Stomach (tissue), 19 donors: Measurements from ENCODE around the gene OR6C76. TPM values are rescaled to one million over a fixed set of nuclear protein-coding genes. Genes with fewer than 3 reads are reported as not detected.

ENCODE experiments used
- DNase-seq, 2 donors: peaks; one replicate each; pipeline versions ENCODE4 v3.0.0 to v3.0.0-alpha.2; 2013 to 2019
- H3K27ac ChIP-seq, 5 donors: fragments of 200-600 bp in 4 of 5; sonication (generic) in 4 of 5; one replicate each; pipeline ENCODE4 v1.5.1; 2013 to 2019; ENCODE audit warnings: mild to moderate bottlenecking in 1 of 5, moderate library complexity in 1 of 5
- H3K27me3 ChIP-seq, 3 donors: fragments of 200-600 bp; sonication (generic); one replicate each; pipeline ENCODE4 v1.5.1; 2017 to 2019; ENCODE audit warnings: mixed run types in 1 of 3
- H3K36me3 ChIP-seq, 4 donors: fragments of 200-600 bp; sonication (generic); 1 replicate in 3 of 4; 2 replicates in 1 of 4; pipeline ENCODE4 v1.5.1; 2016 to 2019
- H3K4me1 ChIP-seq, 4 donors: fragments of 200-600 bp; sonication (generic); one replicate each; pipeline ENCODE4 v1.5.1; 2016 to 2019
- H3K4me3 ChIP-seq, 4 donors: fragments of 200-600 bp; sonication (generic) in 3 of 4; one replicate each; pipeline ENCODE4 v1.5.1; 2016 to 2019; ENCODE audit warnings: mild to moderate bottlenecking in 1 of 4
- H3K9me3 ChIP-seq, 4 donors: fragments of 200-600 bp; sonication (generic); one replicate each; pipeline ENCODE4 v1.5.1; 2016 to 2019
- CTCF ChIP-seq, 7 experiments: fragments of 450-650 bp in 4 of 7; fragments of 200-600 bp in 3 of 7; sonication (generic) in 3 of 7; IDR thresholded peaks; one replicate each; pipeline ENCODE4 v1.5.1; 2016 to 2019; ENCODE audit warnings: antibody characterized with exemption in 7 of 7, control low read depth in 2 of 7, mild to moderate bottlenecking in 1 of 7
- EP300 ChIP-seq: sonication (generic); formaldehyde crosslinking; IDR thresholded peaks from one replicate; pipeline ENCODE4 v1.6.1; 2017; ENCODE audit warnings: antibody characterized with exemption
- POLR2A ChIP-seq, 4 donors: fragments of 450-650 bp; IDR thresholded peaks; one replicate each; pipeline ENCODE4 v1.6.1; 2016; ENCODE audit warnings: antibody characterized with exemption in 4 of 4, control low read depth in 2 of 4, mild to moderate bottlenecking in 1 of 4, moderate library complexity in 1 of 4
- POLR2AphosphoS5 ChIP-seq, 3 donors: sonication (generic); formaldehyde crosslinking; IDR thresholded peaks; one replicate each; pipeline ENCODE4 v1.6.1; 2016; ENCODE audit warnings: antibody characterized with exemption in 3 of 3
- WGBS, 5 donors: extraction: QIAGEN DNeasy Blood & Tissue Kit in 3 of 5; methylation state at CpG; one replicate each; pipeline versions ENCODE4 v1.1.5 to v1.1.7; 2013 to 2018; 5-methylcytosine and 5-hydroxymethylcytosine counted together
- intact Hi-C: fragments of 100-400 bp; cut with DNase I; formaldehyde crosslinking; loops from one replicate; pipeline ENCODE4 v1.15.1; 2023; ENCODE audit warnings: low total_unique reads
- long read RNA-seq, 10 donors: transcript quantifications; one replicate each; lab custom pipeline, GENCODE V29; 2026
- polyA plus RNA-seq, 3 donors: library from polyadenylated mRNA; stranded (reverse); fragments of 200-250 nt; gene quantifications; one replicate each; pipeline ENCODE4 v1.2.3, GENCODE V29; 2013
- total RNA-seq, 5 donors: library from RNA; depleted of rRNA; stranded (reverse); fragments of >200 nt; gene quantifications; one replicate each; pipeline versions ENCODE4 v1.1.0 to v1.2.3, GENCODE V29; 2014 to 2016
- donor health status: healthy with polysubstance abuse.
- donor health status: Bipolar disorder and iron deficiency.
- donor health status: healthy.

Gene OR6C76
- total RNA-seq (not detected), polyA plus RNA-seq (not detected)
- long read RNA-seq, donor 1, result 0 reads
- long read RNA-seq, donor 2, result 0 reads
- long read RNA-seq, donor 3, result 0 reads
- long read RNA-seq, donor 4, result 0 reads
- long read RNA-seq, donor 5, result 0 reads
- long read RNA-seq, donor 6, result 0 reads
- long read RNA-seq, donor 7, result 0 reads
- long read RNA-seq, donor 8, result 0 reads
- long read RNA-seq, donor 9, result 0 reads
- long read RNA-seq, donor 10, result 0 reads

DNA sequence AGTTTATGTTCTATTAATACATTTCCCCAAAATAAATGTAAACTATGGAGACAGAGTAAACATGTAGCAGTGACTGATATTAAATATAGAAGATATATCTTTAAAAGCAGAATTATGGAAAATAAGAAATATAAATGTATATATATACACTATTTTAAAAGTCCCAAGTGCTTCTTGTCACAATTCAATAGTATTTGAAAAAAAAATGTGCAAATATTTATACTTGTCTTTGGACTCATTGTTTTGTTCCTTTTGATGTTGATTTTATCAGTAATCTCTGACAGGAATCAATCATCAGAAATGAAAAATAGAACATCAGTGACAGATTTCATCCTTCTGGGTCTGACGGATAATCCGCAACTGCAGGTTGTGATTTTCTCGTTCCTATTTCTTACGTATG is at the start of gene OR6C76:
Gene OR6C76, plus strand, starts transcription at position 301 of the 400 bp plus-strand sequence. Its CDS starts 0 bp downstream, at position 301.
- TF ChIP-seq CTCF (IDR thresholded peaks at IDR 0.05) (no peak), EP300 (no peak), POLR2AphosphoS5 (IDR thresholded peaks at IDR 0.05) (no peak)
- intact Hi-C loops, result no loop called here
- Histone ChIP-seq H3K27me3 (no peaks in the 10 kb centered on the region), H3K4me3 (no peak within 1 kb of the TSS), H3K27ac (no peak within 1 kb of the TSS), H3K9me3 (no peaks in the 10 kb centered on the region), H3K4me1 (no peaks in the 10 kb centered on the region), H3K36me3 (no peaks in the 10 kb centered on the region)
- 65 to 80% (median 71%) methylated on average over 4 of the region's 4 CpGs for WGBS, 5 donors
- DNase-seq, result no peak

DNA sequence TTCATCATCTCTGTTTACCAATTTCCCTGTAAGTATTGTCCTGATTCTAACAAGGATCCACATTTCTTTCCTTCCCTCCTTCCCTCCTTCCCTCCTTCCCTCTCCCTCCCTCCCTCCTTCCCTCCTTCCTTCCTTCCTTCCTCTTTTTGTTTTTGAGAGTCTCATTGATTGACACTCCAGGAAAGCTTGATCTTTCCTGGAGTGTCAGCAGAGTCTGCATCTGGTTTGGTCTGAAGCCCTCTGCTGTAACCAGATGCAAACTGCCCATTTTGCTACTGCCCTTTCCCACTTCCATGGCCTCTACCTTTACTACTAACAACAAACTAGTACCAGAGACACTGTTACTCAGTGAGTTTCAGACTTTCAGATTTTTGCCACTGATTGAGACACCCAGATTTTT is 40.2 kb upstream of the OR6C76 start:
- no peak for DNase-seq
- intact Hi-C loops, result no loop called here
- H3K4me1 ChIP-seq, result peaks cover 0 to 5% (median 0%) of the 10 kb centered on the region in 4 donors
- H3K27ac ChIP-seq, result no peak overlapping the region
- no peak overlapping the region for H3K4me3 ChIP-seq
- H3K36me3 ChIP-seq, result no peaks in the 10 kb centered on the region
- TF ChIP-seq CTCF (IDR thresholded peaks at IDR 0.05), result no peak
- TF ChIP-seq POLR2AphosphoS5 (IDR thresholded peaks at IDR 0.05), result no peak
- no peak for TF ChIP-seq EP300
- no peak for TF ChIP-seq POLR2A (IDR thresholded peaks at IDR 0.05)
- no peaks in the 10 kb centered on the region for H3K27me3 ChIP-seq
- no peaks in the 10 kb centered on the region for H3K9me3 ChIP-seq

DNA sequence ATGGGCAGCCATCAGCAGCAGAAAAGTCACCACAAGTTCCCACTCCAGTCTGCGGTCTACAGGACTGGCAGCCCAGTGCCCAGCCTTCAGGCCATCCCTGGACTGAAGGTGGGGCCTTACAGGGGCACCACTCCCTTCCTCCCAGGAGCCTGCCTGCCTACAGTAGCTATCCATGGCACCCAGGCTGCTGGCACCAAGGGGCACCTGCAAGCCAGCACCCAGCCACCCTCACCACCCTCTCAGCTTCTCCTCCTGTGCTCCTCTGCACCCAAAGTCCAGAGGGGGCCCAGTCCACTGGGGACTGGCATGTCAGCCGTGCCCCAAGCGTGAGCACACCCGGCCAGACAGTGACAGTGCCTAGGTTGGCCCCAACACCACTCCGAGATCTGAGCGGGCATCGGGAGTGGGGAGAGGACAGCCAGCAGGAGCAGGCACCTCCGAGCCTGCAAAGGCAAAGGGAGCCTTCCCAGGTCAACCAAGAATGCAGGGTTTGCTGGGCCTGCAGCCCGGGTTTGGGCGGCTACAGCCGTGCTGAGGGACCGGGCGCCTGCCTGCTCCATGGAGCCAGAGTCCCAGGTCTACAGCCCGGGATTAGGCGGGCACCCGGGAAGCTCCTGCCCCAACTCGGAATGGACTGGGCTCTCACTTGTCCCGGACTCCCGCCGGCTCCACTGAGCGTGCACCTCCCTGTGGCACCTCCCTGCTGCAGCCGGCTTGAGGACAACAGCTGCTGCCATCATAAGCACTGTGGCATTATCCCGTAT is 33.8 kb upstream of the OR6C76 start:
- Histone ChIP-seq H3K36me3 (no peaks in the 10 kb centered on the region), H3K4me3 (no peak overlapping the region), H3K4me1 (peaks cover 0 to 5% (median 0%) of the 10 kb centered on the region in 4 donors), H3K9me3 (no peaks in the 10 kb centered on the region), H3K27ac (no peak overlapping the region), H3K27me3 (peaks cover 0 to 8% (median 0%) of the 10 kb centered on the region in 3 donors)
- 85 to 94% (median 91%) methylated on average over 10 to 23 of the region's 23 CpGs for WGBS, 5 donors
- intact Hi-C loops, result no loop called here
- no peak for DNase-seq
- TF ChIP-seq CTCF (IDR thresholded peaks at IDR 0.05) (no peak), POLR2A (IDR thresholded peaks at IDR 0.05) (no peak), EP300 (no peak), POLR2AphosphoS5 (IDR thresholded peaks at IDR 0.05) (no peak)

- no peaks in the 10 kb centered on the region for H3K9me3 ChIP-seq
- no peaks in the 10 kb centered on the region for H3K36me3 ChIP-seq
- intact Hi-C loops, result no loop called here
- no peaks in the 10 kb centered on the region for H3K4me1 ChIP-seq
- 76 to 92% (median 85%) methylated on average over 1 of the region's 1 CpG for WGBS, 5 donors
- H3K4me3 ChIP-seq, result no peak overlapping the region
- TF ChIP-seq EP300 (no peak), POLR2A (IDR thresholded peaks at IDR 0.05) (no peak), POLR2AphosphoS5 (IDR thresholded peaks at IDR 0.05) (no peak), CTCF (IDR thresholded peaks at IDR 0.05) (no peak)
- H3K27ac ChIP-seq, result no peak overlapping the region
- peaks cover 0 to 8% (median 0%) of the 10 kb centered on the region in 3 donors for H3K27me3 ChIP-seq
- no peak for DNase-seq
These were observed 29.7 kb upstream of the OR6C76 start for GRCh38 chr12:55396326-55396725.
